LNCaP clone FGC (cell line): ENCODE data around the gene NUDT13.
A peak's percentile ranks its signal among the peaks of the same experiment; 100 is the strongest.

Source experiments
- DNase-seq: peaks from one replicate; pipeline ENCODE4 v3.0.0-alpha.2; 2011; ENCODE audit warnings: low read depth
- H3K4me3 ChIP-seq: 2 replicates; pipeline ENCODE4 v1.5.1; 2011; ENCODE audit warnings: mild to moderate bottlenecking, low read depth, low read length, control low read depth
- TF ChIP-seq, protein P1 (sequence below): IDR thresholded peaks from 2 replicates; pipeline ENCODE4 v1.5.1; 2012; ENCODE audit warnings: mild to moderate bottlenecking; ENCODE audit not compliant: control insufficient read depth, insufficient read depth; ENCODE audit errors: extremely low read depth

NUDT13 gene

DNA sequence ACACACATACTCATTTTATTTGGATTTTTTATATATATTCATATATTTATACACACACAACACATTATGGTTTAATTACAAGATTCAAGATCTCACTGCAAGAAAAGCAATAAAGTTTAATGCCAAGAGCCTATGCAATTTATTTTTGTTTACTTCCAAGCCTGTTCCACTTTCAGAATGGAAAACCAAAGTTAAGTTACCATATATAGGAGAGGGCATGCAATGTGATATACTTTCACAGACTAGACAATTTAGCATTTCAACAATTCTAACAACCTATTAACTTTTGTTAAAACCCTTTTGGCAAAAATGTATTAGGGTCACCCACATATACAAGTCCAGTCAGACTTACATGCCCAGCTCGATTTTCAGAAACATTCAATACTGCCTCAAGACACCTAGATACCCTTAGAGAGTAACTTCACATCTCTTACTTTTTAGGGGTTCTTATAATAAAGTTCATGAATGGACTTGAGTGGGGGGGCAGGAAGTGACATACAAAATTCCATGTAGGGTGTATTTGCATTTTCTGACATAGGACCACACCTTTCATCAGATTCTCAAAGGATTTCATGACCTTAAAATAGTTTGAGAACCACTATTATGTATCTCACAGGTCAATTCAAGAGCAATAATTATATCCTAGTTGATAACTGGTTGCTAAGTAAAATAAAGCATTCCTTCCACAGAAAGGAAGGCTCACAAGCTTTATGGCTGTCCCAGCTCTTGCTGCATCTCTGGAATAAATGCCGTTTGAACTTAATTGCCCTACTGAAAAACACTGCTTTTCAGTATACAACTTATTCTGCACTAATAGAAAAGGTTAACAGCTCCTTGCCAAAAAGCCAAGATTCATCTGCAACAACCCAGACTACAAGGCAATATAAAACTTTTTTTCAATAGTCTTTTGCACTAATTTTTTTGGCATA, 16.1 kb upstream of the NUDT13 start:
- TF ChIP-seq, protein P1, sequence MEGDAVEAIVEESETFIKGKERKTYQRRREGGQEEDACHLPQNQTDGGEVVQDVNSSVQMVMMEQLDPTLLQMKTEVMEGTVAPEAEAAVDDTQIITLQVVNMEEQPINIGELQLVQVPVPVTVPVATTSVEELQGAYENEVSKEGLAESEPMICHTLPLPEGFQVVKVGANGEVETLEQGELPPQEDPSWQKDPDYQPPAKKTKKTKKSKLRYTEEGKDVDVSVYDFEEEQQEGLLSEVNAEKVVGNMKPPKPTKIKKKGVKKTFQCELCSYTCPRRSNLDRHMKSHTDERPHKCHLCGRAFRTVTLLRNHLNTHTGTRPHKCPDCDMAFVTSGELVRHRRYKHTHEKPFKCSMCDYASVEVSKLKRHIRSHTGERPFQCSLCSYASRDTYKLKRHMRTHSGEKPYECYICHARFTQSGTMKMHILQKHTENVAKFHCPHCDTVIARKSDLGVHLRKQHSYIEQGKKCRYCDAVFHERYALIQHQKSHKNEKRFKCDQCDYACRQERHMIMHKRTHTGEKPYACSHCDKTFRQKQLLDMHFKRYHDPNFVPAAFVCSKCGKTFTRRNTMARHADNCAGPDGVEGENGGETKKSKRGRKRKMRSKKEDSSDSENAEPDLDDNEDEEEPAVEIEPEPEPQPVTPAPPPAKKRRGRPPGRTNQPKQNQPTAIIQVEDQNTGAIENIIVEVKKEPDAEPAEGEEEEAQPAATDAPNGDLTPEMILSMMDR, result no peak
- no peak for DNase-seq
- H3K4me3 ChIP-seq, result peak overlapping the region; percentile 96

DNA sequence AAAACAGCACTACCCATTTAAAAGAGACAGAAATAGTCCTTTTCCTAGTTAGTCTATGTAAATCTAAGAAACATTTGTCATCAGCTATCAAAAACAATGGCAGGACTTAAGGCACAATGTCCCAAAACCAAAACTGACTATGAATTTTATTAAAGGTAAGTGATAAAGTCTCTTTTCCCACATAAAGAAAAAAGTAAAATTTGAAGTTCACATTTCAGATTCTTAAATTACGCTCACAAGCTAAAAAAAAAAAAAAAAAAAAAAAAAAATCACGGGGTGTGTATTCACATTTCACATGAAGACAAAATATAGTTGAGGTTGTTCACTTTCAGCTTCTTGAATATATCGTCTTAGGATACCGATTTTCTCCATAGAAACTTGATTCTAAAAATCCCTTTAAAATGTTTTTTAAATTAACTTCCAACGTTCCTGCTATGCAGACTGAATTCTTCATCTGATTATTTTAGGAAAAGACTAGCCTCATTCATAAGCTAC, 15.2 kb upstream of the NUDT13 start:
- TF ChIP-seq, protein P1, result no peak
- DNase-seq, result no peak
- peak overlapping the region; percentile 96 for H3K4me3 ChIP-seq

- TF ChIP-seq, protein P1, result no peak
- DNase-seq, result no peak
Observed at GRCh38 chr10:73095481-73096021, 14.7 kb upstream of the NUDT13 start.

GRCh38 chr10:73096041-73096448, 14.2 kb upstream of the NUDT13 start:
- no peak for DNase-seq
- TF ChIP-seq, protein P1, result no peak
- peak overlapping the region; percentile 96 for H3K4me3 ChIP-seq

More at GRCh38 chr10:73095481-73096021, 14.7 kb upstream of the NUDT13 start:
- peak overlapping the region; percentile 96 for H3K4me3 ChIP-seq

GRCh38 chr10:73096449-73097304, 13.6 kb upstream of the NUDT13 start, which contains the start of gene P4HA1:
Gene P4HA1 (minus strand): TSS chr10:73096866. CDS start chr10:73074883, 21,983 bp downstream.
- peak within 1 kb of the TSS; percentile 96 for H3K4me3 ChIP-seq
- DNase-seq, result peak; percentile 87
- TF ChIP-seq, protein P1, result peak; percentile 89

DNA sequence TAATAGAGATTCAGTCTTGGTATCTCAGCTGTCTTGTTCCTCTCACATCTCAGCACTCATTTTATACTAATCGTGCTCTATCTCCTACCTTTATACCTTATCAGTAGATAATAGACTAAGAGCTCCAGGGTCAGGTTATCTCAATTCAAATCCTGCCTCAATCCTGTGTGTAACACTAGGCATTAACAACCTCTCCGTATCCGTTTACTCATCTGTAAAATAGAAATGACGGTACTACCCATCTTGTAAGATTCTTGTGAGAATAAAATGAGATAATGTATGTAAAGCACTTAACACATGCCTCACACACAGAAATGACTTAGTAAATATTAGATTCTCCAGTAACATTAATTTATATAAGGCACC, 13.0 kb upstream of the NUDT13 start:
- TF ChIP-seq, protein P1, result no peak
- no peak for DNase-seq
- H3K4me3 ChIP-seq, result peak overlapping the region; percentile 96
